8988T (cell line): Measurements from ENCODE around the gene INVS.
"Not testable (repeated sequence)": the region's sequence is repeated elsewhere in the genome, so short reads cannot be mapped to it uniquely, and the experiment has no call there.

ENCODE experiments used
- DNase-seq: peaks from one replicate; pipeline ENCODE4 v3.0.0; 2011

The INVS gene

DNA sequence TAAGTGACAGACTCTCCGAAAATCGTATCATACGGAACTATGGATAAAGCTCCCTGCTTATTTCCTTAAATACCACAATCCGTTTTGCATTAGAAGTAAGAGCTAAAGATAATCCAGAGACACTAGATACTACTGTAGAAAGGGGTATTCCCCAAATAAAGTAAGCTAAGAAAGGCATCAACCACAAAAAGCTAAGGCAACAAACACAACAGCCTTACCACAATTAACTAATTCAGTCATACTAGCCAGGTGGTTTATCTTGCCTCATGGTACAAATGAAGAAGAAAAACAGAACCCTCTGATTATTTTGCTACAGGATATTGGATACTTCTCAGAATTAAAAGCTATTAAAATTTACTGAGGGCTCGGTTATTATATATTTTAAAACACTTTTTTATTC, 14.3 kb upstream of the INVS start:
- no peak for DNase-seq

DNA sequence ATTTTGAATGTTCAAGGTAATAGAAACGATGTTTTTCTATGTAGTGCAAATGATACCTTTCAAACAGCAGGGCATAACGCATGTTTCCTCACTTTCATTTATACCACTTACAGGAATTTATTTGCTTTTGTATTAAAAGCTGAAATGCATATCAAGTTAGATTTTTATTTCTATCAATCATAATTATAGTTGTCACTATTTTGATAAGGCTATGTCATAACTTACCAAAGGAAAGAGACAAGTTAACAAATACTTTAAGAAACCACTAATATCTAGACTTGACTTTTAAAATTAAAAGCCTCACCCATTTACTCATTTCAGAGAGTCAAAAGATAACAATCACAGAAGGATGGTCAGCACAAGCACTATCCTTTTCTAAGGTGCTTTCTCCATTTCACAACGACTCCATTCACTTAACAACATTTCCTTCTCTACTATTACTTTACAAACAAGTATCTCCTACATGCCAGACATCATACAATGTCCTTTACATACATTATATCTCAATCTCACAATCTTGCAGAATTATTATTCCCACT, 12.9 kb upstream of the INVS start:
- no peak for DNase-seq

DNA sequence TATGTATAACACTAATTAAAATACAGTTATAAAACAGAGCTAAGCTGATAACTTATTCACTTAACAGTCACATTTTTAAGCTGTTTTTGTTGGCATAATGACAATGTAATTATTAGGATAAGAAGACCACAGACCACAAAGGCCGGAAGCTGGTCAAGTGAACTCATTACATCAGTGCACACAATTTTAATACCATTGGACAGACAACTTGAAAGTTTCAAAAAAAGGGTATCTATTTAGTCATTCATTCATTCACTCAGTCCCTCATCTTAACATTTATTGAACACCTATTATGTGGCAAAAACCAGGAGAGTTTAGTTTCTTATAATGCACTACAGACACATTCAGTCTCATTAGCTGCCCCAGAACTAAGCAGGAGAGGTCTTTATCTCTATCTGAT, 11.8 kb upstream of the INVS start:
- no peak for DNase-seq

DNA sequence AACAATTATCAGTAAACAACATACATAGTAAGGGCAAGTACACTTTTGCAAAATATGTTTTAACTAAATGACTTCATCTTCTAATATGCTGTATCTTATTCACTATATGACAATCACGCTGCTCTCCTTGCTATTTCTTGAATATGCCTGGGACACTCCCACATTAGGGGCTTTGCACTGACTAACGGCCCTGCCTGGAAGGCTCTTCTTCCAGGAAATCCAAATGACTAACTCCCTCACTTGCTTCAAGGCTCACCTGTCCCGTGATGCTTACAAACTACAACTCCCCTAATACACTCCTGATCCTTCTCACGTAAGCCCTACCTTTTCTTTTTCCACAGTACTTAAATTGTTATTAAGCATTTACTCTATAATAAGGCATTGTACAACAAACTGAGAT, 10.8 kb upstream of the INVS start:
- no peak for DNase-seq

DNA sequence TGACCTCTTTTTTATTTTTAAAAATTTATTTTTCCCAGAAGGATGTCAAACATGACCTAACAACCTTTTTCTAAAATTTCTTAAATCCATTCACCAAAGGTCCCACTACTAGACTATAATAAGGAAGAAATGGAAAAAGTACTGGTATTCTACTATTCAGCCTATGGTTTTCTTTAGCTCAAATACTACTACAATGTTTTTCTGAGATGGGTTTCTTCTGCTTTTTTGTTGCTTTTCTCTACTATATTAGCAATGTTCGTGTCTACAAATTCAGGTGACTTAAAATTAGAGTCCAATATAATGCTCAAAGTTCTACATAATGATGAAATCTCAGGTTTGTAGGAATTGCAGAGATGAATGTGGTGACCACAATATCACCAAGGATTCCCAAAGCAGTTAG, 8.2 kb upstream of the INVS start:
- no peak for DNase-seq

DNA sequence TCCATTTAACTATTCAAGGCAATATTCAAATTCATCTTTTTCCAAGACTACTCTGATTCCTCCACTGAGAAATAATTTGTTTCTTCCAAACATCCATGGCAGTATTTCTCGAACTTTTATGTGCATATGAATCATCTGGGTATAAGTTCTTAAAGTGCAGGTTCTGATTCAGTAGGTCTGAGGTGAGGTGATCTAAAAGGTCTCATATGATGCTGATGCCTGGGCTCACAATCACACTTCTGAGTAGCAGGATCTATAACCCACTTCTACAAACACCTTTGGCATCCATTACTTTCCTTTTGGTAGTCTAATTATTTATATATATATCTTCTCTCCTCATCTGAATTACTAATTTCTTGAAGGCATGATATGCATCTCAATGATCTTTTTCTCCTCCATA, 7.4 kb upstream of the INVS start:
- no peak for DNase-seq

DNA sequence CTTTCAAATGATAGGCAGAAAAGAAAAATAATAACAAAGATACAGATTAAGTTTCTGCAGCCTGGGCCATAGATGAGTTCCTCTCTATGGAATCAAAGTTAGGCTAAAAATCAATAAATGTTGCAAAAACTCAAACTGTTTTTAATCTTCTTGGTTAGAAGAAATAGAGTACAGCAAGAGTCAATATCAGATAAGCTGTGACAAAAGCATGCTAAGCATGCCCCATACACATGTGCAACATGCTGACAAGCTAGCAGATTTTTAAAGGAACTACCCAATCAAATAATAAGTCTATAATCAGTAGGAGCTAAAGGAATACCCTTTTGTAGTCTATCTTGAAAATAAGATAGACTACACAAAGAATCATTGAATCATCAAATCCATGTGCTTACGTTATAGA, 7.0 kb upstream of the INVS start:
- DNase-seq, result no peak

DNA sequence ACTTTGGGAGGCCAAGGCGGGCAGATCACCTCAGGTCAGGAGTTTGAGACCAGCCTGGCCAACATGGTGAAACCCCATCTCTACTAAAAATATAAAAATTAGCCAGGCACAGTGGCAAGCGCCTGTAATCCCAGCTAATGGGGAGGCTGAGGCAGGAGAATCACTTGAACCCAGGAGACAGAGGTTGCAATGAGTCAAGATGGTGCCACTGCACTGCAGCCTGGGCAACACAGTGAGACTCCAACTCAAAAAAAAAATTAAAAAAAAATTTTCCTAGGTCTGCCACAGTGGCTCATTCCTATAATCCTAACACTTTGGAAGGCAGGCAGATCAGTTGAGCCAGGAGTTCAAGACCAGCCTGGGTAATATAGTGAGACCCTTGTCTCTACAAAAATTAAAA, 4.6 kb upstream of the INVS start:
- not testable (repeated sequence) for DNase-seq

DNA sequence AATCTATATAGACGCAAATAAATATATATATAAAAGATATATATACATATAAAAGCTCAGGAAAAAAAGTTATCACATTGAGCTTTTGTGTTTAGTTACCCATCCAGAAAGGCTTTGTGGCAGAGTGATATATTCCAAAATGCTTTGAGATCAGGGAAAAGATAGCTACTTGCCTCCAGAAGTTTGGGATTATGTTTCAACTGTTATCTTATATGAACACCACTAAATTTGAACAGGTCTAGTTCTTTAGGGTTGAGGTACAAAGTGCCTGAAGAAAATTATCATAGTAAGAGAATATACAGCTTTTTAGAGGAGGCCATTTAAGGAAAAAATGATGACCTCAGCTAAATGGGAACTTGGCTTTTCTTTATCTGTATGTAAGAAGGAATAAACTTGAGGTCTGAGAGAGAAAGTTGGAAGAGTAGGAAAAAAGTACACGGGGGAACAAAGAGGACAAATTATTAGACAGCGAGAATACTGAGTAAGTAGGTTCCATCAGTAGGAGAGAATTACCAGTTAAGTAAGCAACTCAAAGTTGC, 2.6 kb upstream of the INVS start:
- DNase-seq, result no peak

DNA sequence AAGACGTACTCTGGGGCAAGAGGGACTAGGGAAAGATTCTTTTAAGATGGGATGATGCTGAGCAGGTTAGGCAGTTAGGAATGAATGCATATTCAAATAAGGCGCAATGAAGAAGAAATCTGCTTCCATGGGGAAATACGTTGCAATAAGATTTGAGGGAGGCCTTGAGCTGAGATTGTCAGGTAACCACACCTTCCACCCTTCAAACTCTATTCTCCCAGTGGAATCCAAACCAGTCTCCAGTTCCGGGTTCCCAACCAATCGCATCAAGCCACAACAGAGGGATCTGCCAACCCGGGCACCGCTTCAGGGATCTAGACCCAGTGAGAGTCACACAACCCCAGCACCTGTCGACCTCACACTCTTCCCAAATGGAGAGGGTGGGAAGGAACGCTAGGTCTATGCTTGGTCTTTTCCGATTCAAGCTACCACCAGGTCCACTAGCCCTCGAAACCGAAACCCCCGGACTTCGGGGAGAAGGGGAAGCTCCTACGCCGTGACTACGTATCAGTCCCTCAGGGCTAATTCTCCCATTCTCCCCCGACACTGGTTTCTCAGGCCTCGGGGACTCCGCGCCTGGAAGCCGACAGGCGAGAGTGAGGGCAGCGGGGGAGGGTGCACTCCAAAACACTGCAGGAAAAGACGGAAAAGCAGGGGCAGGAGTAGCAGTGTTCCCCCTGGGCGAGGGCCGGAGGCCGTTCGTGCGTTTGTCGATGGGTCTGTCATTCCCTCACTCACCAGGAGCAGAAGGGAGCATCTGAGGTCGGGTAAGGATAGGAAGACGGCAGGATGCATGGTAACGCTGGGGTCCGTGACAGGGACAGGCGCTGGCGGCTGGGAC, 777 bp upstream of the INVS start:
- no peak for DNase-seq

DNA sequence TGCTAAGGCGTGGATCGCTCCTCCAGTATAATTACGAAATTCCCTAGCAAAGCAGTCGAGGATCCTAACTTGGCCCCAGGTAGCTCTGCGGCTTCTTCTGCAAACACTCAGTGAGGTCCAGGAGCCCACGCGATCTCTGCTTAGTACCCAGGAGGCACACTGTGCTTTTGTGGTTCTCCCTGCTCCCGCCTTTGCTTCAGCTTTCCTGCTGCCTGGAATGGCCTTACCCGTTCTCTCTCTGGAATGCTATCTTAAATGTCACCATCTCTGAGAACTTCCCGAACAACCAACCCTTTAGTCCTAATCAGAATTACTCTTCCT, 639 bp downstream of the INVS start:
- no peak for DNase-seq

DNA sequence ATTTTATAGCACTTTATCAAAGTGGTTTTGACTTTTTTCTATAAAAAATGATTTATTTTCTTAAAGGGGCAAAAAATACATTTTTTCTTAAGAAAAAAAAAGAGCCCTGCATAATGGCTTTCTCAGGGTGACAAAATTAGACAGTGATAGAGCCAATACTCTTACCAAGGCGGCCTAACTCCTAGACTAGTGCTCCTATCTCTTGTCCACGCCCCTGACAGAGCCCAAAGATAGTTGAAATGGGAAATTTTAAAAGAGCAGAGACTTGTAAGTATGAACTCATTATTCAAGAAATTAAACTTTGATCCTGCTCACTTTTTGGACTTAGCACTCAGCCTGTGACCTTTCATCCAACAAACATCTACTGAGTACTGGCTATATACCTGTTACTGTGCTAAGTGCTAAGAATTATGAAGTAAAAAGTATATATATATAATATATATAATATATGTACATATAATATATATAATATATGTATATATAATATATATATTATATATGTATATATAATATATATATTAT, 1.2 kb downstream of the INVS start:
- no peak for DNase-seq

DNA sequence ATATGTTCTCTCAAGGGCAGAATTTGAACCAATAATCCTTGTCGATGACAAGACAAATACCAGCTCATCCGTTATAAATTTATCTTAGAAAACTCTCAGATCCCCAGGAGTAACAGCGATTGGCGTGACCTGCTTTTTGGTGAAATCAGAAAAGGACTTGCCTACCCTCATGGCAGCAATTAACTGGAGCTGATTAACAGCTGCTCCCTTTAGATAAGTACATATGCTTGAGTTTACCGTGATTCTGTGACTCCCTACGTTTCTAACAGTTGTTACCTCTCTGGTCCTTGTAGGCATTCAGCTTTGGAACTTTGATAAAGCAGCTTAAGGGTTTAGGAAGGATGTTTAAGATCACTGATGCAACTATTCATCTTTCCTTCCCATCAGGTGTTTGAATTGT, 2.6 kb downstream of the INVS start:
- no peak for DNase-seq

DNA sequence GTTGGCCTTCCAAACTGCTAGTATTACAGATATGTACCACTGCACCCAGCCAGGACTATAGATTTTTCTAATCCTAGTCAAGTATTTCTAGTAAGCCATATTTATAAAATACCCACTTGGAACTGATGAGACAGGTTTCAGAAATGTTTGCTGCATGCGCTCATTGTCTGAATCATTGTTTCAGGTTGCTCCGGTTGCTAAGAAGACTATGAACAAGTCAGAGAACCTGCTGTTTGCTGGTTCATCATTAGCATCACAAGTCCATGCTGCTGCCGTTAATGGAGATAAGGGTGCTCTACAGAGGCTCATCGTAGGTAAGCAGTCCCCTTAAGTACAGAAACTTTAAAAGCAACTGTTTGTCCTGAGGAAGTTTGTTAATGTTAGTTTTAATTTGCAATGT, 5.3 kb downstream of the INVS start:
- no peak for DNase-seq

DNA sequence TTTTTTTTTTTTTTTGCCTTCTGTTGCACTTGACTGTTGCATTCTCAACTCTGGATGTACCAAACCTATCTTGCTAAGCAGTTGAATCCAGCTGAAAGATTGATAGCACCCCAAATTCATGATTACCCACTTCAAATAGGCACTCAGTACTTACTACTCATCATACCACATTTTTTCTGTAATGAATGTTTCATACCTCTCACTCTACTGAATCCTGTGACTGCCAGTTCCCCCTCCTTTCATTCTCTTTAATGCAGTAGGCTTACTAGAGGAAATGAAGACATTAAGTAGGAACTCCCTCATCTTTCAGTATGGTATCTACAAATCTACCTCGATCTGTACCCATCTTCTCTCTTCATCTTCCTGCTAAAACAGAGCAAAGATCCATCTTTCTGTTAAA, 6.8 kb downstream of the INVS start:
- DNase-seq, result no peak

DNA sequence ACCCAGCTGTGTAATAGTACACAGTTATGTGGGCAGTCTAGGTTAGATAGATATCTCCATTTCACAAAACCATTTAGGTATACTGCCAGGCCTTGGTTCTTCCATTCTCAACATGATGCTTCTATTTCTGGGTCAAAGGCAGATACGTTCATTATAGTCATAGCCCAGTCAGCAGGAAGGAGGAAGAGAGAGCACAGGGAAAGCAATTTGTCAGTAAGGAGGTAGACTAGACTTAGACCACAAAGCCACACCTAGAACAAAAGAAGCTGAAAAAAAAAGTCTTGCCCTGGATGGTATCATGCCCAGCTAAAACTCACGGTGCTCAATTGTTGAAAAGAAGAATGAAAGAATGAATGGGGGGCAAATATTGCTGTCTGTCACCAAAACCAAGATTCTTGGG, 7.6 kb downstream of the INVS start:
- DNase-seq, result no peak

DNA sequence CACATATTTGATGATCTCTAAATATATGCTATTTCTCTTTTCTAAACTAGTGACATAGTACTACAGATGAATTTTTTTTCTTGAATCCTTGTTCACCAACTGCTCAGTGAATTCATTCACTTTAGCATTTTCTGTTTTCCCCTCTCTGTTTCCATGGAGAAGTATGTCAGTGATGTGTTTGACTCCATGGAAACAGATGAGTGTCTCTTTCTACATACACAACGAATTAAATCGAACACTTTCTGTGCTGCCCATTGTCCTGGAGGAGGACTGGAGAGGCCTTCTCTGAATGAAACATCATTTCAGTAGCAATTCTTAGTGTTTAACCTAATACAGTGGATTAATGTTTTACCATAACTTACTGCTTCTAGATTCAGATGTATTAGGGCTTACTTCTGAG, 9.5 kb downstream of the INVS start:
- DNase-seq, result no peak

DNA sequence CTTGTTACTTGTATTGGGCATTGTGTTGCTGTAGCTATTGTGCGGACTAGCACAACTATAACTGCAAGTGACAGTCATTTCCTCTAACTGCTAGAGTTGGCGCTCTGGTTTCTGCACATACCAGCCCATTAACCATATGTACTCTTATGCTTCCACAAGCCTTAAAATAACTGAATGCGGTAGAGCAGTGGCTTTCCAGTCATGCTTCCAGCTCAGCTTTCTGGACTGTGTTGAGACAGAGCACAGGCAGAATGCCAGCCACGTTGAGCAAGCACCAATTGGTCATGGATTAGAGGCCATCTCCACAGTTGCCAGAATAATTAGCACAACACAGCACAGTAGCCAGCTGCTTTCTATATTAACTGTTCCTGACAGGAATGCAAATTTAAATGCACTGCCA, 12.2 kb downstream of the INVS start:
- DNase-seq, result no peak

DNA sequence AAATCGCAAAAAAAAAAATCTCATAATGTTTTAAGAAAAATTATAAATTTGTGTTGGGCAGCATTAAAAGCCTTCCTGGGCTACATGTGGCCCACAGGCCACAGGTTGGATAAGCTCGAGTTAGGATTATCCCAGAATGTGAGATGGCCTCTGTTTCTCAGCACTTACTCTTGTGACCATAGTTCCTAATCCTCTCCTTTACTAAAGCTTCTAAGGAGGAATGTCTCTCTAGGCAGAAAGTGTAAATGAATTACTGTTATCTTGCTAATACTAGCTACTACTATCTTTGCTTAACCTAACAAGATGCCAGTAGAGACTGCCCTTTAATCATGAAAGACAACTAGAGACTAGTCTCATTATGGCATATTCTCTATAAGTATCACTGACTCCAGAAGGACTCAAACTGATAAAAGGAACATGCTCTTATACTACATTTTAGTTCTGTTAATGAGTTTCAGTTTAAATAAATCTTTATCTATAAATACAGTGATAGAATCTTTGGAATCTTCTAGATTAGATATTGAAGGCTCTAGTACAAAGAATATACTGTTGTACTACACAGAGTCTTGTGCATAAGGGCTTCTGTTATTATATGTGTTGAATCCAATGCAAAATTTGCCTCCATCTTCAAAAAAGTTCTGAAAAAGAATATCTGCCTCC, 13.8 kb downstream of the INVS start:
- DNase-seq, result no peak

DNA sequence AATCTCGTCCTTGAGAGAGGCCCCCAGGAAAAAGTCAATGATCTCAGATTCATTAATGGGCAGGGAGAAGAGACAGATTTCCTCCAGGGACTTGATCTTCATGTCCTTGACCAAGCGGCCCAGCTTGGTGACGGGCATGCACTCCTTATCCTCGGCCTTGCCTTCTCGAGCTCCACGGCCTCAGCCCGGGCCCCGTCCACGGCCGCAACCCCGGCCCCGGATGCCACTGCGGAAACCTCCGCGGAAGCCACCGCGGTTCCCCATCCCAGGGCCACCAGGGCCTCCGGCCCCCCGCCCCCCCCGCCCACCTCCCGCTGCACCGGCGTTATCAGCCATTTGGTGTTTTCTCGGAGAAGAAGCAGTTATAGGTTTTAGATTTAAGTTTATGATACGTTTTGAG, 18.3 kb downstream of the INVS start:
- no peak for DNase-seq

DNA sequence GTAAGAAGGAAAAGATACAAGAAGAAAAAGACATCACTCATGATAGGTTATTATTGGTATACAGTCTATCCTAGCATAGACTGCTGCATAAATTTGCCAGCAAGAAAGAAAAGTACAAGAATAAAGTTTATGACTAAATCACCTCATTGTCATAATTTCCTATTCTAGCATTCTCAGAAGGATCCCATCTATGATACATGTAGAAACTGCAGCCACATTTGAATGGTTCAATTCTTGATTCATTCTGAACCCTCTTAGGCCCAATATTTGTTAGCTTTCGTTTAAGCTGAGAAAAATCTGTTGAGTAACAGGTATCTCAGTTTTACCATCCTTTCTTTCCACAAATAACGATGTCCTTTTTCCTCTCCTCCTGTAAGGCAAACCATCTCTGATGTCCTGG, 21.2 kb downstream of the INVS start:
- no peak for DNase-seq

DNA sequence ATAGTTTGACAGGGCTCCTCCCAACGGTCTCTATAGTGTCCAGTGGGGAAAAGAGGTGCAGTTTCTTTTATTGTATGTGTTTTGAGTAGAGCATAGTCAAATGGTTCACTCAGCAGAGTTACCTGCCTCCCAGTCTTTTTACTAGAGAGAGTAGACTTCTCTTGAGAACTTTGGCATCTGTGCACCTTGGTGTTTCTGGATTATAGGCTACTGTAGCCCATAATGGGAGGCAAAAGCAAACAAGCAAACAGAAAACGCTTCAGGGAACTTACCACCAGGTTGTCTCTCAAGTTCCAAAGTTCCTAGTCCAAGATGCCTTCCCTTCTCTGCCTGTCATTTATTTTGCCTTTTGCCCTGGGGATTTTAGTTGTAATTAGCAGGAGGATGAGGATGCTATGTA, 26.2 kb downstream of the INVS start:
- no peak for DNase-seq

DNA sequence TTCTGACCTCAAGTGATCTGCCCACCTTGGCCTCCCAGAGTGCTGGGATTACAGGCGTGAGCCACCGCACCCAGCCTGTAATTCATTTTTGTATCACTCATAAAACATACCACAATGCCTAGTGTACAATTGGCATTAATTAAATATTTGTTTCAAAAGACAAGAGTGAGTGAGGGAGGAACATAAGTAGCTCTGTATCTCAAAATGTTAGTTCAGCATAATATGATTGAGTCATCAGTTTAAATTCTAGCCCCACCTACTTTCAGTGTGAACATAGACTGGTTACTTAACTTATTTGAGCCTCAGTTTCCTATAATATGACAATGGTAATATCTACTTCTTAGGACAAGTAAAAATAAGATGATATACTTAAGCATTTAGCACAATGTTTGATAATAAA, 26.9 kb downstream of the INVS start:
- DNase-seq, result no peak

DNA sequence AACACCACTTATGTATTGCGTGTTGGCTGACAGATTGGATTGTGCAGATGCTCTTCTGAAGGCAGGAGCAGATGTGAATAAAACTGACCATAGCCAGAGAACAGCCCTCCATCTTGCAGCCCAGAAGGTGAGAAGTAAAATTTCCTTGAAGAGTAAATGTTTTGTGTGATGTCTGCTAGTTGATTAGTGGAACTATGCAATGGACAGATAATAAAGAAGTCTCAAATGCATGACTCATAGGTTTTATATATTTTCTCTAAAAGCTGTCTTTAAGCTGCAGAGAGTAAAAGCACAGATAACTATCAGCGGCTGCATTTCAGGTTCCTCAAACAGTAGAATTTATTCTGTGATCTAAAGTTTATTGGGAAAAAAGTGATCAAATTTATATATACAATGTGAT, 27.4 kb downstream of the INVS start:
- DNase-seq, result no peak
